ENCODE measurements around the gene MPI. TPM values are rescaled to one million over a fixed set of nuclear protein-coding genes. Genes with fewer than 3 reads are reported as not detected.

MPI gene
- total and polyA plus RNA-seq, 2 donors (not counting 1 experiment from before 2014, with no cell fraction given): 50.7 to 65.0 TPM

DNA sequence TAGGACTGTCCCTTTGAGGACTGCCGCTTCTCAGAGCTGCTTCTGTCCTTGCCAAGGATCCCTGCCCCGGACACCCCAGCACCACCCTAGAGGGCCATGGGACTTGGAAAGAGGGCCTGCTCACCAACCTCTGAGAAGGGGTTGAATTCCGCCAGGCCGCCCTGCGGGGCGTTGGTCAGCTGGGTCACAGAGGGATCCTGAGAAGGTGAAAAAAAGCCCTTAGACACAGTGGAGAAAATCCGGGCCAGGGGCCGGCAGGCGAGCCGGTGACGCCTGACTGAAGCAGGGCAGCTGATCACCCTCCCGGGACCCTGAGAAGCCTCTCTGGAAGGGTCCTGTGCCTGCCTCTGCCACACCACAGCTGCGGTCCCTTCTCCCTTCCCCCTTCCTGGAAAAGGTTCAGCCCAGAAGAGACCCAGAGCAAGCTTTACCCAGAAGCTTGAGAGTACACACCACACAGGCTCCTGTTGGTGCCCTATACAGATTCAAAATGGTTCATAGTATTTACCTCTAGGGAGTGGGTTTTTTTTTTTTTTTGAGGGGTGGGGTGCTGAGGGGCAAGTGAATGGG, 35.3 kb upstream of the MPI start:
- TF ChIP-seq, protein P1, sequence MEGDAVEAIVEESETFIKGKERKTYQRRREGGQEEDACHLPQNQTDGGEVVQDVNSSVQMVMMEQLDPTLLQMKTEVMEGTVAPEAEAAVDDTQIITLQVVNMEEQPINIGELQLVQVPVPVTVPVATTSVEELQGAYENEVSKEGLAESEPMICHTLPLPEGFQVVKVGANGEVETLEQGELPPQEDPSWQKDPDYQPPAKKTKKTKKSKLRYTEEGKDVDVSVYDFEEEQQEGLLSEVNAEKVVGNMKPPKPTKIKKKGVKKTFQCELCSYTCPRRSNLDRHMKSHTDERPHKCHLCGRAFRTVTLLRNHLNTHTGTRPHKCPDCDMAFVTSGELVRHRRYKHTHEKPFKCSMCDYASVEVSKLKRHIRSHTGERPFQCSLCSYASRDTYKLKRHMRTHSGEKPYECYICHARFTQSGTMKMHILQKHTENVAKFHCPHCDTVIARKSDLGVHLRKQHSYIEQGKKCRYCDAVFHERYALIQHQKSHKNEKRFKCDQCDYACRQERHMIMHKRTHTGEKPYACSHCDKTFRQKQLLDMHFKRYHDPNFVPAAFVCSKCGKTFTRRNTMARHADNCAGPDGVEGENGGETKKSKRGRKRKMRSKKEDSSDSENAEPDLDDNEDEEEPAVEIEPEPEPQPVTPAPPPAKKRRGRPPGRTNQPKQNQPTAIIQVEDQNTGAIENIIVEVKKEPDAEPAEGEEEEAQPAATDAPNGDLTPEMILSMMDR (conservative IDR thresholded peaks at IDR 0.05 in 1 of 2, IDR thresholded peaks at IDR 0.05 in 1 of 2; ENCODE audit: low read depth in 1 of 2, low read length in 2 of 2): no peak
- no peak for TF ChIP-seq EZH2 (IDR thresholded peaks at IDR 0.05; ENCODE audit: low read length, missing control alignments)
- no peak overlapping the region for H3K4me2 ChIP-seq (ENCODE audit: extremely low read depth, insufficient read depth, low read length)
- H3K9ac ChIP-seq (ENCODE audit: insufficient read depth, low read length): no peak overlapping the region

DNA sequence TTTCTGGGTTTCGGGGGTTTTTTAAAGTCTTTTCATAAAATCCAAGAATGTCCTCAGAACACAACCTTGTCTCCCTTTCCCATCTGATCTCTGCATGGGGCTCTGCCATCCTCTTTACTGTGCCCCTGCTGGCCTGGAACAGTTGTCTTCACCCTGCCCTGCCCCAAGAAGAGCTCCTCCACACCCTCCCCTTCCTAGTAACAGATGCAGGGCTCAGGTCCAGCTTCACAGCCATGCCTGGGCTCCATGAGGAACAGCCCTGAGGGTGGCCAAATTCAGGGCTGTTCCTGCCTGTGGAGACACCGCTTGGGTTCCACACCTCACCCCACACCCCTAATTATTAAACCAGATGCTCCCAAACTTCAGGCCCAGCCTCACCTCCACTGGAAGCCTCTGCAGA, 34.0 kb upstream of the MPI start:
- no peak for DNase-seq (ENCODE audit: low read depth in 2 of 2)
- Histone ChIP-seq H3K27ac (ENCODE audit: insufficient read depth, low read length) (no peak overlapping the region), H3K4me2 (ENCODE audit: extremely low read depth, insufficient read depth, low read length) (no peak overlapping the region), H3K4me3 (replicated peaks in 1 of 4; ENCODE audit: control extremely low read depth in 1 of 4, insufficient read depth in 1 of 4, low read depth in 3 of 4, low read length in 4 of 4) (no peak overlapping the region), H3K9ac (ENCODE audit: insufficient read depth, low read length) (no peak overlapping the region), H3K27me3 (ENCODE audit: control insufficient read depth, insufficient read depth, low read length) (no peaks in the 10 kb centered on the region), H2AFZ (ENCODE audit: low read length) (no peak overlapping the region), H3K79me2 (ENCODE audit: control insufficient read depth, insufficient read depth, low read length) (no peaks in the 10 kb centered on the region), H3K9me3 (ENCODE audit: control insufficient read depth, insufficient read depth, low read depth, low read length) (no peaks in the 10 kb centered on the region), H4K20me1 (ENCODE audit: control insufficient read depth, extremely low read depth, insufficient read depth, low read length) (no peaks in the 10 kb centered on the region), H3K4me1 (ENCODE audit: control insufficient read depth, extremely low read depth, insufficient read depth, low read length) (no peaks in the 10 kb centered on the region), H3K36me3 (ENCODE audit: control insufficient read depth, insufficient read depth, low read length) (peaks cover 8% of the 10 kb centered on the region)
- TF ChIP-seq, protein P1 (conservative IDR thresholded peaks at IDR 0.05 in 1 of 2, IDR thresholded peaks at IDR 0.05 in 1 of 2; ENCODE audit: low read depth in 1 of 2, low read length in 2 of 2): no peak
- no peak for TF ChIP-seq EZH2 (IDR thresholded peaks at IDR 0.05; ENCODE audit: low read length, missing control alignments)

More for the DNA sequence above, 35.3 kb upstream of the MPI start:
- Histone ChIP-seq H4K20me1 (ENCODE audit: control insufficient read depth, extremely low read depth, insufficient read depth, low read length) (no peaks in the 10 kb centered on the region), H3K4me3 (replicated peaks in 1 of 4; ENCODE audit: control extremely low read depth in 1 of 4, insufficient read depth in 1 of 4, low read depth in 3 of 4, low read length in 4 of 4) (no peak overlapping the region), H3K27me3 (ENCODE audit: control insufficient read depth, insufficient read depth, low read length) (no peaks in the 10 kb centered on the region), H3K27ac (ENCODE audit: insufficient read depth, low read length) (no peak overlapping the region), H3K4me1 (ENCODE audit: control insufficient read depth, extremely low read depth, insufficient read depth, low read length) (no peaks in the 10 kb centered on the region), H3K36me3 (ENCODE audit: control insufficient read depth, insufficient read depth, low read length) (peaks cover 10% of the 10 kb centered on the region), H3K9me3 (ENCODE audit: control insufficient read depth, insufficient read depth, low read depth, low read length) (no peaks in the 10 kb centered on the region), H3K79me2 (ENCODE audit: control insufficient read depth, insufficient read depth, low read length) (no peaks in the 10 kb centered on the region), H2AFZ (ENCODE audit: low read length) (no peak overlapping the region)
- no peak for DNase-seq (ENCODE audit: low read depth in 2 of 2)

DNA sequence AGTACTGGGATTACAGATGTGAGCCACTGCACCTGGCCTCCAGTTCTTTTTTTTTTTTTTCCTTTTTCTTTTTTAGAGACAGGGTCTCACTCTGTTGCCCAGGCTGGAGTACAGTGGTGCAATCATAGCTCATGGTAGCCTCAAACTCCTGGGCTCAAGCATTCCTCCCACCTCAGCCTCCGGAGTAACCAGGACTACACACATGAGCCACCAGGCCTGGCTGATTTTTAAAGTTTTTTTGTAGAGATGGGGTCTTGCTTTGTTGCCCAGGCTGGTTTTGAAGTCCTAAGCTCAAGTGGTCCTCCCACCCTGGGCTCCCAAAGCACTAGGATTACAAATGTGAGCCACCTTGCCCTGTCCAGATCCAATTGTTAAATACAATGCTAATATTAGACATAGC, 33.3 kb upstream of the MPI start:
- no peaks in the 10 kb centered on the region for H3K79me2 ChIP-seq (ENCODE audit: control insufficient read depth, insufficient read depth, low read length)
- no peaks in the 10 kb centered on the region for H4K20me1 ChIP-seq (ENCODE audit: control insufficient read depth, extremely low read depth, insufficient read depth, low read length)
- H3K4me2 ChIP-seq (ENCODE audit: extremely low read depth, insufficient read depth, low read length): no peak overlapping the region
- no peak for DNase-seq (ENCODE audit: low read depth in 2 of 2)
- H3K36me3 ChIP-seq (ENCODE audit: control insufficient read depth, insufficient read depth, low read length): peaks cover 8% of the 10 kb centered on the region
- H3K27ac ChIP-seq (ENCODE audit: insufficient read depth, low read length): no peak overlapping the region
- H2AFZ ChIP-seq (ENCODE audit: low read length): no peak overlapping the region
- no peaks in the 10 kb centered on the region for H3K9me3 ChIP-seq (ENCODE audit: control insufficient read depth, insufficient read depth, low read depth, low read length)
- no peaks in the 10 kb centered on the region for H3K4me1 ChIP-seq (ENCODE audit: control insufficient read depth, extremely low read depth, insufficient read depth, low read length)
- TF ChIP-seq, protein P1 (conservative IDR thresholded peaks at IDR 0.05 in 1 of 2, IDR thresholded peaks at IDR 0.05 in 1 of 2; ENCODE audit: low read depth in 1 of 2, low read length in 2 of 2): no peak
- TF ChIP-seq EZH2 (IDR thresholded peaks at IDR 0.05; ENCODE audit: low read length, missing control alignments): no peak
- no peak overlapping the region for H3K9ac ChIP-seq (ENCODE audit: insufficient read depth, low read length)
- no peak overlapping the region for H3K4me3 ChIP-seq (replicated peaks in 1 of 4; ENCODE audit: control extremely low read depth in 1 of 4, insufficient read depth in 1 of 4, low read depth in 3 of 4, low read length in 4 of 4)
- no peaks in the 10 kb centered on the region for H3K27me3 ChIP-seq (ENCODE audit: control insufficient read depth, insufficient read depth, low read length)
